GM19438 (cell line): ENCODE results near the gene DDA1.
"Not testable (repeated sequence)": the region's sequence is repeated elsewhere in the genome, so short reads cannot be mapped to it uniquely, and the experiment has no call there.

Experiments
- ATAC-seq: cut with Tn5 transposase; IDR thresholded peaks from one replicate; pipeline ENCODE4 v1.9.1; 2021; ENCODE audit warnings: low read depth; ENCODE audit not compliant: unreplicated experiment

DDA1 gene

GRCh38 chr19:17286263-17286662 is 23.1 kb upstream of the DDA1 start:
- no peak for ATAC-seq

DNA sequence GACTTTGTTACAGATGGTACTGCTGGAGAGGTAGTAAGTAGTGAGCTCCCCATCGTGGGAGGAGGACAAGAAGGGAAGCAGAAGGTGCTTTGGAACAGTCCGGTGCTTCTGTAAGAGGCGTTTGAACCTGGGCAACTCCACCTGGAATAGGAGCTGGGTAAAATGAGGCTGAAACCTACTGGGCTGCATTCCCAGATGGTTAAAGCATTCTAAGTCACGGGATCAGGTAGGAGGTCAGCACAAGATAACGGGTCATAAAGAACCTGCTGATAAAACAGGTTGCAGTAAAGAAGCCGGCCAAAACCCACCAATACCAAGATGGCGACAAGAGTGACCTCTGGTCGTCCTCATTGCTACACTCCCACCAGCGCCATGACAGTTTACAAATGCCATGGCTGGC is 22.6 kb upstream of the DDA1 start:
- ATAC-seq, result no peak

- no peak for ATAC-seq
These were observed 19.9 kb upstream of the DDA1 start for GRCh38 chr19:17289489-17289888.

GRCh38 chr19:17292301-17293074 is 16.9 kb upstream of the DDA1 start:
- ATAC-seq, result peak; percentile 79

- no peak for ATAC-seq
These were observed 15.8 kb upstream of the DDA1 start for GRCh38 chr19:17293605-17294004.

DNA sequence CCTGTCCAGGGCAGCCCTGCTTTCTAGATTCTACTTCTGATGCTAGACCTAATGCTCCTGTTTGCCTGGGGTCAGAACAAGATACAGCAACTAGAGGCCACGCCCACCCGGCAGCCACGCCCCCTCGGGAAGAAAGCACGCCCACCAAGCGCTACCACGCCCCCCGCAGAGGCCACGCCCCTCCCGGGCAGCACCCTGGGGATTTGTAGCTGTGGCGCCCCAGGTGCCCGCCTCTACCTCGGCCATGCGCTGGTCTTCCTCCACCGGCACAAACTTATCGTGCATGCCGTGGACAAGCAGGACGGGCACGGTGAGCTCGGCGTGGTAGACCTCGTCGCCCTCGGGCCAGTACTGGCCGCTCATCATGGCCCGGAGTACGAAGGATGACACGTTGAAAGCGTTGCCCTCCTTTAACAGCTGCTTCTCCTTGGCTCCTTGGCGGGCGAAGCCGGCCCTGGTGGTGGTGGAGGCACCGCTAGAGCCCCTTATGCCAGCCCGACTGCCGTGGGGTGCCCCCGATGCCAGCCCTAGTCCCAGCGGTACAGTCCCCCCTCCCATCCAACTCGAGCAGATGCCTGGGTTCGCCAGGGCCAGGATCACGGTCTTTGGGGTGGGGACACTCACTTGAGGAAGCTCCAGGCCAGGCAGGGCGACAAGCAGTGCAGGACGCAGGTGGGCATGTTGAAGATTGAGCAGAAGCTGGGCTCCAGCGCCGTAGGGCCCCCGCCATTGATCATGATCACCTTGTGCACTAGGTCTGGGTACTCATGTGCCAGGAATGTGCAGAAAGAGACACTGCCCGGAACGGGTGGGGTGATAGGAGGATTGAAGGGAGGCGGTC is 15.1 kb upstream of the DDA1 start:
- no peak for ATAC-seq

DNA sequence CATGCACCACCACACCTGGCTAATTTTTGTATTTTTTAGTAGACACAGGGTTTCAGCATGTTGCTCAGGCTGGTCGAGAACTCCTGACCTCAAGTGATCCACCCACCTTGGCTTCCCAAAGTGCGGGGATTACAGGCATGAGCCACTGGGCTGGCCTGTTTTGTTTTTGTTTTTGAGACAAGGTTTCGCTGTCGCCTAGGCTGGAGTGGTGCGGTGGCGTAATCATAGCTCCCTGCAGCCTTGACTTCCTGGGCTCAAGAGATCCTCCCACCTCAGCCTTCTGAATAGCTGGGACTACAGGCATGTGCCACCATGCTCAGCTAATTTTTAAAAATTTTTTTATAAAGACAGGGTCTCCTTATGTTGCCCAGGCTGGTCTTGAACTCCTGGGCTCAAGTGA is 13.8 kb upstream of the DDA1 start:
- not testable (repeated sequence) for ATAC-seq

DNA sequence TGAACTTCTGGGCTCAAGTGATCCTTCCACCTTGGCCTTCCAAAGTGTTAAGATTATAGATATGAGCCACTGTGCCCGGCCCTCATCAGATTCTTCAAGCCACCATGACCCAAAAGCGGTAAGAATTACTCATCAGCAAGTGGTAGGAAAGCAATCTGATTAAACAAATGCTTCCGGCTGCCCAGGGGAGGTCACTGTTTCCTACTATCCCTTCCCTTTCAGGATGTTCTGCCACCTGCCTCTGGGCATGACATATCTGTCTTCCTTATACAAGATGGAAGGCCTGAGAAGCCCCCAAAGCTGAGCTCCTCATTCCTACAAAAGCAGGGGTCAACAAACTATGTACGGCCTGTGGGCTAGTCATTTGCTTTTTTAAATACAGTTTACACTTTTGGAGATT is 13.1 kb upstream of the DDA1 start:
- ATAC-seq, result no peak

DNA sequence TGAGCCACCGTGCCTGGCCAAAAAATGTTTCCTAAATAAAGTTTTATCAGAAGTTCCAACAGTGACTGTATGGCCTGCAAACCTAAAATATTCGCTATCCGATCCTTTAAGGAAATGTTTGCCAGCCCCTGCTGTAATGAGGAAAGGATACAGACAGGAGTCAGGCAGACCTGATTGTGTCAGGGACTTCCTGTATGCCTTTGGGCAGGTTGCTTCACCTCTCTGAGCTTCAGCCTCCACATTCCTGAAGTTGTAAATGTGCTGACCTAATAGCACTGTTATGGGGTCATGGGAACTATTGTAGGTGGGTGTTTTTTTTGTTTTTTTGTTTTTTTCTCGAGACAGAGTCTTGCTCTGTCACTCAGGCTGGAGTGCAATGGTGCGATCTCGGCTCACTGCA is 12.4 kb upstream of the DDA1 start:
- ATAC-seq, result no peak

- no peak for ATAC-seq
These were observed 8.3 kb upstream of the DDA1 start for GRCh38 chr19:17300992-17301619.

- no peak for ATAC-seq
These were observed 6.8 kb upstream of the DDA1 start for GRCh38 chr19:17302391-17303166.

DNA sequence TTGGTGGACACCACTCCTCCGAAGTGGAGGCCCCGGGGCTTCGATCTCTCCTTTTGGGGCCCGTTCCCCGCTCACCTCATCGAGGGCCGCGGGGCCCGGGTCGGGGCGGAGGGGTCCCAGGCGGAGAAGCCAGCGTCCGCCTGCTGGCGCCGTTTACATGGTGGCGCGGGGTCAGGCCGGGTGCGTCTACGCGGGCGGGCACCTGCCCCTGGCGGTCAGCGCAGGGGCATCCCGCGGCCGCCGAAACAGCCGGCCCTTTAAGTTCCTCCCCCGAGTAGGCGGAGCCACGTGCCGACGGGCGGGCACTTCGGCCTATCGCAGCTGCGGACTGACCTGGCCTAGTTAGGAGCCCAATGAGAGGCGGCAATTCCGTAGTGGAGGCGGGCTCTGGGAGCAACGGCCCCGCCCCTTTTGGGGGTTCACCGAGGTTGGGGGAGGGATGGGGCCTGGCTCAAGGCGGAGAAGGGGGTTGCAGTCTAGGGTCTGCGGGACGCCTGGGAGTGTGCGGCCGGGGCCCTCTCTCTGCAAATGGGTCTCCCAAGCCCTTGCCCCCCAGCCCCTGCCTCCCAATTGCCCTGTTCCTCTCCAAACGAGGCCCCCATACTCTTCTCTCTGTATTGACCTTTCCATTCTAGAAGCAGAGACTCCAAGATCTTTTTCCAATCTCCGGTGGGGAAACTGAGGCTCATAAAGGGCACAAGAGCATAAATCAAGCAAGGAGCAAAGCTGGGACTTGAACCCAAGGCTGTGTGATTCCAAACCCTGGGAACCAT is 6.0 kb upstream of the DDA1 start, which contains the start of gene ABHD8:
ABHD8 (minus strand) TSS at position 259 of the 773 bp plus-strand sequence. CDS start 1,809 bp downstream, outside the sequence.
- peak; percentile 55 for ATAC-seq

DNA sequence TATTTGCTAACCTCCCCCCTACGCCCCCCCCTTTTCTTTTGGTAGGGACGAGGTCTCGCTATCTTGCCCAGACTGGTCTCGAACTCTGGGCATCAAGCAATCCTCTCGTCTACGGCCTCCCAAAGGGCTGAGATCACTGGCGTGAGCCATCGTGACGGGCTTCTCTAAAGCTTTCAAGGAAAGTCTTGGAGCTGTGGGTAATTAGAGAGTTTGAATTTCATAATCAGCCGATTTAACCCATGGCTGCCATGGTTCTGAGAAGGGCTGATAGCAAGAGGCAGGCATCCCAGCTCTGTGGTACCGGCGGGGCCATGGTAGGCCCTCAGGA is 5.5 kb upstream of the DDA1 start:
- ATAC-seq, result no peak

GRCh38 chr19:17304386-17305215 is 4.8 kb upstream of the DDA1 start:
- ATAC-seq, result no peak

GRCh38 chr19:17305216-17305516 is 4.2 kb upstream of the DDA1 start:
- ATAC-seq, result no peak

GRCh38 chr19:17305517-17306284 is 3.7 kb upstream of the DDA1 start, which contains the start of gene MRPL34:
TSS of gene MRPL34 (plus strand) at chr19:17305872. CDS start at chr19:17305893, 21 bp downstream.
- peak; percentile 53 for ATAC-seq

DNA sequence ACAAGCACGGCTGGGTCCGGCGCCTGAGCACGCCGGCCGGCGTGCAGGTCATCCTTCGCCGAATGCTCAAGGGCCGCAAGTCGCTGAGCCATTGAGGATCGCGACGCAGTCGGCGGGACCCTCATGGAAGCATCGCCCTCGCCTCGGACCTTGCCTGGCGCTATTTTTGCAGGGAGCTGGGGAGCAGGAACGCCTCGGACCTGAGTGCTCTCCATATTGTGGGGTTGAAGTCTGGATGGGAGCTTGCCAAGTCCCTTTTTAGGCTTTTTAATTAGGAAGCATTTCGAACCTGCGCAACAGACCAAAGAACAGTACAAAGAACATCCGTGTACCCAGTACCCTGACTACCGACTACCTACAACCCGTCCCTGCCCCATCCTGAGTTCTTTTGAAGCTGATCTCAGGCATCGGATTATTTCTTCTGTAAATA is 3.1 kb upstream of the DDA1 start:
- ATAC-seq, result no peak

DNA sequence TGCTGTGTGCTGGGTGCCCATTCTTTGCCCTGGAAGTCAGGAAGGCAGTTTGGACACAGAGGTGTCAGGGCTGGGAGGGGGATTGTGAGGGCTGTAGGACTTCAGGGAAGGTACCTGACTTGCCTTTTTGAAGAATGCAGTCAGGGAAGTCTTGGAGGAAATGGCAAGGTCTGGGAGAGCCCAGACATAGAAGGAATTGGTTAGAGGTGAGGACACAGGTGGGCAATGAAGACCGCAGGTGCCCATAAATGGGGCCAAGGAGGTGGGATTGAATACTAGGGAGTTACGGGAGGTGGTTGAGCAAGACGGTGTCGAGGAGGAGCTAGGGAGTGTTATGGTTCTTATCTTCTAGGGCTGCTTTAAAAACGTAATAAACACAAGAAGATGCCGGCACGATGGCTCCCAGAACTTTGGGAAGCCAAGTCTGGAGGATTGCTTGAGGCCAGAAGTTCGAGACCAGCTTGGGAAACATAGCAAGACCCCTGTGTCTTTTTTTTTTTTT is 1.4 kb upstream of the DDA1 start:
- ATAC-seq, result no peak
